NT2/D1 (cell line): Measurements from ENCODE around the gene GRK5.

Experiments used
- DNase-seq: peaks from one replicate; pipeline ENCODE4 v3.0.0-alpha.2; 2011; ENCODE audit warnings: low read depth, low spot score
- H3K27me3 ChIP-seq: 2 replicates; pipeline ENCODE4 v1.6.0; 2011; ENCODE audit warnings: mild to moderate bottlenecking; ENCODE audit not compliant: insufficient read length, insufficient read depth
- H3K36me3 ChIP-seq: 2 replicates; pipeline ENCODE4 v1.6.1; 2011; ENCODE audit warnings: mild to moderate bottlenecking, low read length, mixed read lengths; ENCODE audit not compliant: insufficient read depth, insufficient read length
- H3K4me1 ChIP-seq: 2 replicates; pipeline ENCODE4 v1.5.1; 2011; ENCODE audit not compliant: insufficient read depth, insufficient read length
- H3K4me3 ChIP-seq: 2 replicates; pipeline ENCODE4 v1.5.1; 2011; ENCODE audit warnings: low read depth; ENCODE audit not compliant: insufficient read length
- H3K9ac ChIP-seq: 2 replicates; pipeline ENCODE4 v1.6.0; 2011; ENCODE audit warnings: low read depth; ENCODE audit not compliant: insufficient read length
- H3K9me3 ChIP-seq: 2 replicates; pipeline ENCODE4 v1.5.1; 2011; ENCODE audit warnings: mild to moderate bottlenecking, low read length; ENCODE audit not compliant: insufficient read depth
- SUZ12 ChIP-seq: IDR thresholded peaks from 2 replicates; pipeline ENCODE4 v1.6.1; 2011; ENCODE audit not compliant: insufficient read length, insufficient read depth; ENCODE audit errors: extremely low read depth
- YY1 ChIP-seq: IDR thresholded peaks from 2 replicates; pipeline ENCODE4 v1.6.1; 2011; ENCODE audit not compliant: insufficient read length, insufficient read depth
- ZNF274 ChIP-seq: IDR thresholded peaks from 2 replicates; pipeline ENCODE4 v1.6.1; 2011; ENCODE audit warnings: mild to moderate bottlenecking, low read depth, low read length

Gene GRK5

GRCh38 chr10:119500123-119500795 is 292.9 kb downstream of the GRK5 start:
- no peak overlapping the region for H3K4me3 ChIP-seq
- no peak for DNase-seq
- H3K4me1 ChIP-seq, result peaks cover 2% of the 10 kb centered on the region
- H3K27me3 ChIP-seq, result no peaks in the 10 kb centered on the region
- TF ChIP-seq YY1 (no peak), ZNF274 (no peak), SUZ12 (no peak)
- H3K36me3 ChIP-seq, result peaks cover 12% of the 10 kb centered on the region
- no peak overlapping the region for H3K9ac ChIP-seq
- H3K9me3 ChIP-seq, result no peaks in the 10 kb centered on the region

- Histone ChIP-seq H3K9me3 (no peaks in the 10 kb centered on the region), H3K36me3 (peaks cover 12% of the 10 kb centered on the region), H3K4me3 (no peak overlapping the region), H3K27me3 (no peaks in the 10 kb centered on the region), H3K9ac (no peak overlapping the region), H3K4me1 (peaks cover 2% of the 10 kb centered on the region)
- TF ChIP-seq ZNF274, result no peak
- no peak for TF ChIP-seq SUZ12
- TF ChIP-seq YY1, result no peak
- DNase-seq, result no peak
Observed at GRCh38 chr10:119500821-119501220, 293.4 kb downstream of the GRK5 start.

GRCh38 chr10:119501690-119502089 is 294.3 kb downstream of the GRK5 start:
- Histone ChIP-seq H3K4me3 (no peak overlapping the region), H3K27me3 (no peaks in the 10 kb centered on the region), H3K9ac (no peak overlapping the region), H3K36me3 (peaks cover 12% of the 10 kb centered on the region), H3K9me3 (no peaks in the 10 kb centered on the region), H3K4me1 (no peaks in the 10 kb centered on the region)
- TF ChIP-seq YY1 (no peak), ZNF274 (no peak), SUZ12 (no peak)
- no peak for DNase-seq

- Histone ChIP-seq H3K9me3 (no peaks in the 10 kb centered on the region), H3K4me1 (no peaks in the 10 kb centered on the region), H3K36me3 (peaks cover 12% of the 10 kb centered on the region), H3K4me3 (no peak overlapping the region), H3K9ac (no peak overlapping the region), H3K27me3 (no peaks in the 10 kb centered on the region)
- TF ChIP-seq YY1, result no peak
- TF ChIP-seq ZNF274, result no peak
- TF ChIP-seq SUZ12, result no peak
- no peak for DNase-seq
Observed at GRCh38 chr10:119502209-119502608, 294.8 kb downstream of the GRK5 start.

GRCh38 chr10:119502618-119503155 is 295.3 kb downstream of the GRK5 start:
- DNase-seq, result no peak
- no peaks in the 10 kb centered on the region for H3K4me1 ChIP-seq
- no peaks in the 10 kb centered on the region for H3K9me3 ChIP-seq
- no peaks in the 10 kb centered on the region for H3K27me3 ChIP-seq
- H3K9ac ChIP-seq, result no peak overlapping the region
- TF ChIP-seq ZNF274 (no peak), YY1 (no peak), SUZ12 (no peak)
- H3K4me3 ChIP-seq, result no peak overlapping the region
- H3K36me3 ChIP-seq, result peaks cover 12% of the 10 kb centered on the region

GRCh38 chr10:119503821-119504220 is 296.4 kb downstream of the GRK5 start:
- TF ChIP-seq SUZ12 (no peak), ZNF274 (no peak), YY1 (no peak)
- H3K4me1 ChIP-seq, result no peaks in the 10 kb centered on the region
- H3K9ac ChIP-seq, result no peak overlapping the region
- H3K36me3 ChIP-seq, result peaks cover 12% of the 10 kb centered on the region
- no peaks in the 10 kb centered on the region for H3K9me3 ChIP-seq
- no peaks in the 10 kb centered on the region for H3K27me3 ChIP-seq
- H3K4me3 ChIP-seq, result no peak overlapping the region
- DNase-seq, result no peak

- TF ChIP-seq ZNF274 (no peak), SUZ12 (no peak), YY1 (no peak)
- no peak overlapping the region for H3K9ac ChIP-seq
- no peak for DNase-seq
- no peaks in the 10 kb centered on the region for H3K4me1 ChIP-seq
- H3K27me3 ChIP-seq, result no peaks in the 10 kb centered on the region
- no peaks in the 10 kb centered on the region for H3K9me3 ChIP-seq
- H3K4me3 ChIP-seq, result no peak overlapping the region
- peaks cover 7% of the 10 kb centered on the region for H3K36me3 ChIP-seq
Observed at GRCh38 chr10:119504651-119505050, 297.3 kb downstream of the GRK5 start.
